Adipocyte (in vitro differentiated cells): ENCODE results near the gene GABPB2.

Source experiments
- DNase-seq: peaks from one replicate; pipeline ENCODE4 v3.0.0-alpha.2; 2015; ENCODE audit warnings: low read depth
- H3K27me3 ChIP-seq: replicated peaks from 2 replicates; pipeline ENCODE4 v1.7.0; 2013; ENCODE audit warnings: mild to moderate bottlenecking, low read length, moderate library complexity; ENCODE audit not compliant: control insufficient read depth, insufficient read depth
- H3K36me3 ChIP-seq: 2 replicates; pipeline ENCODE4 v1.7.0; 2013; ENCODE audit warnings: low read length, mild to moderate bottlenecking, moderate library complexity; ENCODE audit not compliant: control insufficient read depth, insufficient read depth, severe bottlenecking
- H3K4me1 ChIP-seq: 2 replicates; pipeline ENCODE4 v1.7.0; 2013; ENCODE audit warnings: mild to moderate bottlenecking, low read length, moderate library complexity; ENCODE audit not compliant: control insufficient read depth, insufficient read depth
- H3K4me3 ChIP-seq: 2 replicates; pipeline ENCODE4 v1.7.0; 2013; ENCODE audit warnings: mild to moderate bottlenecking, low read length, moderate library complexity
- H3K9ac ChIP-seq: 2 replicates; pipeline ENCODE4 v1.7.0; 2013; ENCODE audit warnings: mild to moderate bottlenecking, low read length, moderate library complexity
- H3K9me3 ChIP-seq: 2 replicates; pipeline ENCODE4 v1.7.0; 2013; ENCODE audit warnings: mild to moderate bottlenecking, low read length, moderate library complexity; ENCODE audit not compliant: control insufficient read depth

Gene GABPB2

GRCh38 chr1:151106894-151107293 is 36.3 kb downstream of the GABPB2 start:
- Histone ChIP-seq H3K4me3 (no peak overlapping the region), H3K27me3 (no peaks in the 10 kb centered on the region), H3K9me3 (no peaks in the 10 kb centered on the region), H3K4me1 (no peaks in the 10 kb centered on the region), H3K9ac (no peak overlapping the region), H3K36me3 (peaks cover 20% of the 10 kb centered on the region)
- no peak for DNase-seq

DNA sequence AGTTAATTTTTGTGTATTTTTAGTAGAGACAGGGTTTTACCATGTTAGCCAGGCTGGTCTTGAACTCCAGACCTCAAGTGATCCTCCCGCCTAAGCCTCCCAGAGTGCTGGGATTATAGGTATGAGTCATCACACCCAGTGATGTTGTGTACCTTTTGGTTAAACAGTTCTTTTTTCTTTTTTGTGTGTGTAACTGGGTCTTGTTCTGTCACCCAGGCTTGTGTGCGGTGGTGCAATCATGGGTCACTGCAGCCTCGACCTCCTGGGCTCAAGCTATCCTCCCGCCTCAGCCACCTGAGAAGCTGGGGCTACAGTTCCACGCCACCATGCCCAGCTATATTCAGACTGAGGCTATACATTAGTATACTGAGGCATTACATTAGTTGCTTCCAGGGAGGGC is 37.8 kb downstream of the GABPB2 start:
- Histone ChIP-seq H3K36me3 (peaks cover 20% of the 10 kb centered on the region), H3K9me3 (no peaks in the 10 kb centered on the region), H3K27me3 (no peaks in the 10 kb centered on the region), H3K4me1 (no peaks in the 10 kb centered on the region), H3K9ac (no peak overlapping the region), H3K4me3 (no peak overlapping the region)
- no peak for DNase-seq

DNA sequence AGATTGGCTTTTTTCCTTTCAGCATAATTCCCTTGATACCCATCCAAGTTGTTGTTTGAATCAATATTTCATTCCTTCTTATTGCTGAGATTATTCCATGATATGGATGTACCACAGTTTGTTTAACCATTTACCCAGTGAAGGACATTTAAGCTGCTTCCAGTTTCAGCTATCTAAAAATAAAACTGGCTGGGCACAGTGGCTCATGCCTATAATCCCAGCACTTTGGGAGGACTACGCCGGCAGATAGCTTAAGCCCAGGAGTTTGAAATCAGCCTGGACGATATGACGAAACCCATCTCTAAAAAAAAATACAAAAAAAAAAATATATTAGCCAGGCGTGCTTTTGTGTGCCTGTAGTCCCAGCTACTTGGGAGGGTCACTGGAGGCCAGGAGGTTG is 43.3 kb downstream of the GABPB2 start:
- H3K9ac ChIP-seq = no peak overlapping the region
- no peaks in the 10 kb centered on the region for H3K4me1 ChIP-seq
- DNase-seq = no peak
- no peaks in the 10 kb centered on the region for H3K27me3 ChIP-seq
- H3K36me3 ChIP-seq = peaks cover 5% of the 10 kb centered on the region
- no peak overlapping the region for H3K4me3 ChIP-seq
- no peaks in the 10 kb centered on the region for H3K9me3 ChIP-seq

DNA sequence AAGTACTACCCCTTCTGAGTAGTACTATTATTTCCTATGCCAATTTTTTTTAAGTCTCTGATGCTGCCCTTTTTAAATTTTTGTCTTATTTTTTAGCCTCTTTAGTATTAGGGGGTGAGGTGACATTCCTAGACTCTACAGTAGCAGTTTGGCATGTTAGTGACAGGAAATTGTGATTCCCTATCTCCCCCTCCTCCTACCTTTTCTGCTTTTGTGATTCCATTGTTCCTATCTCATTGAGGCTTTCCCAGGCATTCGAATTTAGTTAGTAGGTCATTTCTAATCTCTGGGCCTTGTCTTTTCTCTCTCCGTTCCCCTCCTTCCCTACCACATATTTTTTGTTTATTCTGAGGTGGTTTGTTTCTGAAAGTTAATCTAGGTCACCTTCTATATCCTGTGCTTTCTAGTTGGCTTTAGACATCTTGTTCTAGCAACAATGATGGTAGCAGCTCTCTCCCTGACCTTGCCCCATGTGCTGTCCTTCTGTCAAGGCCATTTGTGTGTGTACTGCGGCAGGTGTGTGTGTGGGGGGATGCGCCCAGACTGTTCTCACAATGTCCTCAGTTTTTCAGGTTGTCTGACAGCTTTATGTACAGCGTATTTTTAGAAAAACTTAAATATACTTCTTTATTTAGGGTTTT is 54.3 kb downstream of the GABPB2 start:
- Histone ChIP-seq H3K9me3 (no peaks in the 10 kb centered on the region), H3K27me3 (no peaks in the 10 kb centered on the region), H3K4me3 (no peak overlapping the region), H3K9ac (no peak overlapping the region), H3K36me3 (peaks cover 2% of the 10 kb centered on the region), H3K4me1 (peaks cover 5% of the 10 kb centered on the region)
- no peak for DNase-seq

DNA sequence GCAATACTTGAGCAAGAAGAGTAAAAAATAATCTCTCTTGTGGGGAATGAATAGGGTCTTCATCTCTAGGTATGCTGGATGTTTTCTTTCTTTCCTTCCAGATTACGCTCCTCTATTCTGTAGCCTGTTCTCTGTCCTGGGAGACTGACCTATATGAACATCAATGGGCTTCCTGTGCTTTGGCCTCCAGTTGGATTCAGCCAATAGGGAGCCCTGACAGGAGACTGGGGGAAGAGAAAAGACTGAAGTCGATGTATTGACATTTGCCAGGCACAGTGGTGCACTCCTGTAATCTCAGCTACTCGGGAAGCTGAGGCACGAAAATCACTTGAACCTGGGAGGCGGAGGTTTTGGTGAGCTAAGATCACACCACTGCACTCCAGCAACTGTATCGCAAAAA is 58.2 kb downstream of the GABPB2 start:
- H3K36me3 ChIP-seq = peaks cover 2% of the 10 kb centered on the region
- H3K27me3 ChIP-seq = peaks cover 7% of the 10 kb centered on the region
- no peak for DNase-seq
- no peak overlapping the region for H3K9ac ChIP-seq
- peaks cover 13% of the 10 kb centered on the region for H3K4me1 ChIP-seq
- no peak overlapping the region for H3K4me3 ChIP-seq
- no peaks in the 10 kb centered on the region for H3K9me3 ChIP-seq

- Histone ChIP-seq H3K4me1 (peaks cover 13% of the 10 kb centered on the region), H3K27me3 (peaks cover 7% of the 10 kb centered on the region), H3K9me3 (no peaks in the 10 kb centered on the region), H3K9ac (peak overlapping the region; percentile 65), H3K36me3 (peaks cover 2% of the 10 kb centered on the region), H3K4me3 (peak overlapping the region; percentile 68)
- peak; percentile 49 for DNase-seq
Observed at GRCh38 chr1:151130987-151131586, 60.5 kb downstream of the GABPB2 start.

DNA sequence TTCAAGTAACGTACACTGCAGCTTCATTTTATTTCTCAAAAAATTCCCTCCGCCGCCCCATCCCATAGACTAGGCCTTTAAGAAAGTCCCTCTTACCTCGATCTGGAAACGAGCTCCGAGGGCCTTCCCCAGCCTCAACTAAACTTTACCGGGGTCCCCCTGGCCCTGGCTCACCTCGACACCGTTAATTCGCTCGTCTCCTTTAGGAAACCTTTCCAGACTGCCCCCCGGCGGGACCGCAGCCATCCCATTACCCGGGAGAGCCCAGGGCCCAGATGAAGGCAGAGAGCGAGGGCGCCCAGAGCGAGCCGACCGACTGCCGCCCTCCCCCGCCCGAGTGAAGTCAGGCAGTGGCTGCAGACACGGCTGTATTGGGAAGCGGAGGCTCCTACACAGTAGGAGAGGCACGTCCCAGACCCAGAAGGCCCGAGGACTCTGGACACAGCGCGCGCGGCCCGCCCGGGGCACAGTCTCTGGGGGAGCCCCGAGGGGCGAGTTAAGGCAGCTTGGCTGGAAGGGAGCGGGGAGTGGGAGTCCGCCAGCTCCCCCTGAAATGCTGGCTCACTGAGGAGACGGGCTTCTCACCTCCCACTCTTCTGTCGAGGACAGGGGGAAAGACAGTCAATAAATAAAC is 61.3 kb downstream of the GABPB2 start:
- Histone ChIP-seq H3K9ac (peak overlapping the region; percentile 65), H3K36me3 (peaks cover 2% of the 10 kb centered on the region), H3K4me1 (peaks cover 13% of the 10 kb centered on the region), H3K27me3 (peaks cover 7% of the 10 kb centered on the region), H3K9me3 (no peaks in the 10 kb centered on the region), H3K4me3 (peak overlapping the region; percentile 68)
- no peak for DNase-seq

DNA sequence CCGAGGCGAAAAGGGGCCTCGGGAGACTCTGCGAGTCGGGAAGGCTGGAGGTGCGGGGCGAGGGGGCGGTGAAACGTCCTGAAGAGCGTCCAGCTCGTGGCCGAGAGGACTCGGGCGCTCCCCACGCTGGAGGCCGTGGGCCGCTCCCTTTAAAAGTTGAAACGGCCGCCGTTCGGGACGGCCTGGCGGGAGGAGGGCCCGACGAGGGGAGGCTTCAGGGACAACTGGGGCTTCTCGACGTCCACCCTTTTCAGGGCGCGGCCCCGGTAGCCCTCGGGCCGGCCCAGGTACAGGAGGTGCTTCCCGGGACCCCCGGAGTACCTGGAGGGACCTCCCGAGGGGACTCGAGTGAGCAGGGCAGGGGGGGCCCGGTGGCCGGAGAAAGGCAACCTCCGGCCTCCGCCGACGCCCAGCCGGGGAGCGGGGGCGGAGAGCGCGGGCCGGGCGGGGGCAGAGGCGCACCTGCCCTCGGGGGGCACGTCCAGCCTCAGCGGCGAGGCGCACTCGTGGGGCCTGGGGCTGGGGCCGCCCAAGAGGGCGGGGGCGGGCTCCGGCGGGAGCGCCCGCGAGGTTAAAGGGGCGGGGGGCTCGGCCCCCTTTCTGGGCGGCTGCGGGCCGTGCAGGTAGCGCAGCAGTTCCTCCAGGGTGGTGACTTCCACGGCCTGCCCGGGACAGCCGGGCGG is 61.9 kb downstream of the GABPB2 start:
- DNase-seq = no peak

DNA sequence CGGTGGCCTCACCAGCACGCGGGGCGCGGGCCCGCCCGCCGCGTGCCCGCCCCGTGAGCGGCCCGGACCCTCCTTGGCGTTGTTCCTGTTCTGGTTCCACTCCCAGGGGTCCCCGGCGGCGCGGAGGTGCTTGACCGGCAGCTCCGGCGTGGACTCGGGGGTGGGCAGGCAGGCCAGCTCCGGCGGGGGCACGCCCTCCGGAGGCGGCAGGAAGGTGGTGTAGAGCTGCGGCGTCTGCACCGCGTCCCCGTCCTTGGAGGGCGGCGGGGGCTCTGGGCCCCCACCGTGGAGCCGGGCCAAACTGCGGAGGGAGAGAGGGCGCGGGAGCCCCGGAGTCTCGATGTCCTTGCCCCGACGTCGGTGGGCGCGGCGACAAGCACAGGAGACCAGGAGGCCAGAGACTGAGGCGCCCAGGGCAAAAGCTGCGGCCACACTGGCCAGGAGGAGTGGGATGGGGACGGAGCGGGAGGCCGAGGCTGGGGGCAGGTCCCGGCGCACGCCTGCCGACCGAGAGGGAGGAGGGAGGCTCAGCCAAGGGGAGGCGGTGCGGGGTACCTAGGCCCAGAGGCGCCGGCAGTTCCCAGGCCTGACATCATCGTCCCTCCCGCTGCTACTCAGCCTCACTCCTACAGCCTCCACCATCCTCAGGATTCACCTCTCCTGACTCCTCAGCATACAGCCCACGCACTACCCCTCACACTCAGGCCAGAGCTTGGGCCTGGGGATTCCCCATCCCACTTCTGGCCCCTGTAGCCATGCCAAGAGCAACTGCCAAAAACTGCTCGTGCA is 62.7 kb downstream of the GABPB2 start:
- H3K4me3 ChIP-seq = no peak overlapping the region
- DNase-seq = no peak

More for the DNA sequence above, 61.9 kb downstream of the GABPB2 start:
- peaks cover 7% of the 10 kb centered on the region for H3K27me3 ChIP-seq
- peaks cover under 1% of the 10 kb centered on the region for H3K36me3 ChIP-seq
- H3K4me1 ChIP-seq = peaks cover 13% of the 10 kb centered on the region
- peak overlapping the region; percentile 65 for H3K9ac ChIP-seq
- H3K4me3 ChIP-seq = peak overlapping the region; percentile 68
- H3K9me3 ChIP-seq = no peaks in the 10 kb centered on the region

DNA sequence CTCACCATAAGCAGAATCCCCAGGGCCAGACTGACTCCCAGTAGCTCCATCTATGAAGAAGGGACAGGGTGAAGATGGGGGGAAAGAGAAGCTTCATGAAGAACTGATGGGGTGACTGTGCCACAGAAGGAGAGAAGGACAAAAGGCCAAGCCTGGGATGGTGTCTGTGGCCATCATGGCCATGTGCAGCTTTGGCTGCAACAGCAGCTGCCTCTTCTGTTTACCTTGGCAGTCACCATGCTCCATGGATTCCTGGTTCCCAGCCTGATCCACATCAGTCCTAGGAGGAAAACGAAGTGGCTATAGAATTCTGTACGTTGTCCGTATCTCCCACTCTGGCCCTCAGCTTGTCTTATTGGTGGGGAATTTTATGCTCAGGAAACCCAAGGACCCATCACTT is 63.8 kb downstream of the GABPB2 start:
- DNase-seq = no peak
- no peaks in the 10 kb centered on the region for H3K36me3 ChIP-seq
- no peak overlapping the region for H3K4me3 ChIP-seq
- H3K9ac ChIP-seq = no peak overlapping the region
- no peaks in the 10 kb centered on the region for H3K9me3 ChIP-seq
- peaks cover 7% of the 10 kb centered on the region for H3K27me3 ChIP-seq
- H3K4me1 ChIP-seq = peaks cover 11% of the 10 kb centered on the region

More for the DNA sequence above, 62.7 kb downstream of the GABPB2 start:
- Histone ChIP-seq H3K9me3 (no peaks in the 10 kb centered on the region), H3K36me3 (no peaks in the 10 kb centered on the region), H3K9ac (no peak overlapping the region), H3K27me3 (peaks cover 7% of the 10 kb centered on the region), H3K4me1 (peaks cover 13% of the 10 kb centered on the region)

DNA sequence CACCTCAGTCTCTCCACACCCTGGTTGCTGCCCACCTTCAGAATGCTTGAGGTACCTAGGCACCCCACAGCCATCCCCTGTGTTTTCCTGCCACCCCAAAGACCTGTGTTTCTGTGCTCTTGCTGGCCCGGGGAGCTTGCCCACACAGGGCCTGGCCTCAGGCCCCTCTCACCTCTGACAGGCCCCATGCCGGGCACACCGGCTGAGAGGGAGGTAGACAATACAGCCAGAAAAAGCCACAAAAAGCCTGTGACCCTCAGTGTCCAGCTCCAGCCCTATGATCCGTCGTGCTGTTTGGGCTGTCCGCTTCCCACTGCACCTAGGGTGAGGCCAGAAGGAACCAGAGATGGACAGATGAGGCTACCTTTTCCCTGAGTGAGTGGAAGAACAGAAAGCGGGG is 64.4 kb downstream of the GABPB2 start:
- Histone ChIP-seq H3K9me3 (no peaks in the 10 kb centered on the region), H3K4me1 (peaks cover 8% of the 10 kb centered on the region), H3K27me3 (peaks cover 7% of the 10 kb centered on the region), H3K9ac (no peak overlapping the region), H3K4me3 (no peak overlapping the region), H3K36me3 (no peaks in the 10 kb centered on the region)
- DNase-seq = no peak
